SK-N-MC (cell line): ENCODE results near the gene PIGS.

ENCODE experiments used
- DNase-seq: peaks from one replicate; pipeline ENCODE4 v3.0.0-alpha.2; 2011; ENCODE audit warnings: low read depth, low spot score
- H3K27ac ChIP-seq: fragments of 200-600 bp; sonication (generic); 2 replicates; pipeline ENCODE4 v1.5.1; 2016; ENCODE audit warnings: mixed run types
- H3K36me3 ChIP-seq: fragments of 200-600 bp; sonication (generic); 2 replicates; pipeline ENCODE4 v1.6.1; 2017; ENCODE audit warnings: antibody characterized with exemption, low read length, mixed read lengths; ENCODE audit not compliant: insufficient read depth
- H3K4me3 ChIP-seq: fragments of 200-600 bp; sonication (generic); 2 replicates; pipeline ENCODE4 v1.5.1; 2016
- H3K9ac ChIP-seq: fragments of 200-600 bp; sonication (generic); 2 replicates; pipeline ENCODE4 v1.8.0; 2017; ENCODE audit warnings: mixed run types, mixed read lengths; ENCODE audit not compliant: insufficient read length
- H3K9me3 ChIP-seq: fragments of 200-600 bp; sonication (generic); 2 replicates; pipeline ENCODE4 v1.6.1; 2017; ENCODE audit warnings: low read depth, mild to moderate bottlenecking, antibody characterized with exemption, low read length, moderate library complexity, mixed read lengths
- EZH2 ChIP-seq: fragments of 200-600 bp; sonication (generic); IDR thresholded peaks from one replicate; pipeline ENCODE4 v1.6.1; 2017; ENCODE audit warnings: antibody characterized with exemption
- FOXP2 ChIP-seq: optimal IDR thresholded peaks from 2 replicates; pipeline ENCODE3; 2011; ENCODE audit warnings: mild to moderate bottlenecking, moderate library complexity; ENCODE audit not compliant: insufficient read depth; ENCODE audit errors: extremely low read length, control extremely low read depth
- POLR2AphosphoS5 ChIP-seq: IDR thresholded peaks from 2 replicates; pipeline ENCODE4 v1.6.1; 2012; ENCODE audit warnings: mild to moderate bottlenecking, low read depth, low read length, borderline replicate concordance

Gene PIGS

GRCh38 chr17:28541439-28541838, 29.9 kb downstream of the PIGS start:
- TF ChIP-seq EZH2 (no peak), FOXP2 (no peak), POLR2AphosphoS5 (no peak)
- H3K4me3 ChIP-seq, result no peak overlapping the region
- no peak for DNase-seq
- no peaks in the 10 kb centered on the region for H3K9me3 ChIP-seq
- no peaks in the 10 kb centered on the region for H3K36me3 ChIP-seq
- no peak overlapping the region for H3K27ac ChIP-seq
- H3K9ac ChIP-seq, result no peak overlapping the region

GRCh38 chr17:28540231-28540630, 31.1 kb downstream of the PIGS start:
- Histone ChIP-seq H3K27ac (no peak overlapping the region), H3K36me3 (no peaks in the 10 kb centered on the region), H3K4me3 (no peak overlapping the region), H3K9ac (no peak overlapping the region), H3K9me3 (no peaks in the 10 kb centered on the region)
- DNase-seq, result no peak
- TF ChIP-seq POLR2AphosphoS5 (no peak), FOXP2 (no peak), EZH2 (no peak)

- no peak overlapping the region for H3K4me3 ChIP-seq
- no peaks in the 10 kb centered on the region for H3K36me3 ChIP-seq
- no peaks in the 10 kb centered on the region for H3K9me3 ChIP-seq
- TF ChIP-seq FOXP2, result no peak
- no peak for TF ChIP-seq POLR2AphosphoS5
- no peak for TF ChIP-seq EZH2
- no peak overlapping the region for H3K27ac ChIP-seq
- H3K9ac ChIP-seq, result no peak overlapping the region
- no peak for DNase-seq
Observed at GRCh38 chr17:28538296-28538895, 32.9 kb downstream of the PIGS start.

- no peak for TF ChIP-seq POLR2AphosphoS5
- TF ChIP-seq FOXP2, result no peak
- TF ChIP-seq EZH2, result no peak
- DNase-seq, result no peak
- Histone ChIP-seq H3K27ac (no peak overlapping the region), H3K4me3 (no peak overlapping the region), H3K9ac (no peak overlapping the region), H3K9me3 (no peaks in the 10 kb centered on the region), H3K36me3 (no peaks in the 10 kb centered on the region)
Observed at GRCh38 chr17:28537219-28537610, 34.1 kb downstream of the PIGS start.

GRCh38 chr17:28536532-28537218, 34.6 kb downstream of the PIGS start:
- Histone ChIP-seq H3K9me3 (no peaks in the 10 kb centered on the region), H3K4me3 (no peak overlapping the region), H3K9ac (no peak overlapping the region), H3K27ac (no peak overlapping the region), H3K36me3 (no peaks in the 10 kb centered on the region)
- DNase-seq, result no peak
- TF ChIP-seq FOXP2 (no peak), EZH2 (no peak), POLR2AphosphoS5 (no peak)

- no peaks in the 10 kb centered on the region for H3K36me3 ChIP-seq
- H3K27ac ChIP-seq, result no peak overlapping the region
- H3K9ac ChIP-seq, result no peak overlapping the region
- H3K9me3 ChIP-seq, result no peaks in the 10 kb centered on the region
- TF ChIP-seq FOXP2, result no peak
- no peak for TF ChIP-seq POLR2AphosphoS5
- no peak for TF ChIP-seq EZH2
- DNase-seq, result no peak
- no peak overlapping the region for H3K4me3 ChIP-seq
Observed at GRCh38 chr17:28534740-28535375, 36.5 kb downstream of the PIGS start.

- TF ChIP-seq FOXP2, result no peak
- TF ChIP-seq EZH2, result no peak
- TF ChIP-seq POLR2AphosphoS5, result no peak
- no peak overlapping the region for H3K4me3 ChIP-seq
- H3K27ac ChIP-seq, result no peak overlapping the region
- no peak for DNase-seq
- H3K9me3 ChIP-seq, result no peaks in the 10 kb centered on the region
- no peak overlapping the region for H3K9ac ChIP-seq
- no peaks in the 10 kb centered on the region for H3K36me3 ChIP-seq
Observed at GRCh38 chr17:28533091-28533807, 38.1 kb downstream of the PIGS start.

- DNase-seq, result no peak
Observed at GRCh38 chr17:28532050-28532960, 39.0 kb downstream of the PIGS start.

More at GRCh38 chr17:28532050-28532960, 39.0 kb downstream of the PIGS start:
- TF ChIP-seq FOXP2 (no peak), POLR2AphosphoS5 (no peak), EZH2 (no peak)
- H3K9me3 ChIP-seq, result no peaks in the 10 kb centered on the region
- H3K4me3 ChIP-seq, result no peak overlapping the region
- no peaks in the 10 kb centered on the region for H3K36me3 ChIP-seq
- no peak overlapping the region for H3K27ac ChIP-seq
- H3K9ac ChIP-seq, result no peak overlapping the region
